HepG2 (cell line): ENCODE measurements around the gene MCF2L. TPM values are rescaled to one million over a fixed set of nuclear protein-coding genes. Genes with fewer than 3 reads are reported as not detected.

Experiments
- ATAC-seq: fragments of 200-7000 bp; cut with Tn5 transposase; 3 replicates; pipeline ENCODE4 v1.9.1; 2020; ENCODE audit warnings: mild to moderate bottlenecking, moderate library complexity
- BruUV-seq: library from RNA; stranded (reverse); fragments of 400-500 nt; replicated peaks from 2 replicates; lab custom pipeline; 2021; lab: Mats Ljungman, UMichigan
- CTCF ChIA-PET: fragments of 300-600 bp; formaldehyde crosslinking; extraction: SDS; loops from one replicate; lab custom pipeline; 2021; ENCODE audit warnings: low total read pairs, inconsistent platforms, low intra/inter-chr PET ratio; lab: Yijun Ruan, JAX
- POLR2A ChIA-PET: fragments of 350-600 bp; sonication (Branson Sonifier 250); formaldehyde crosslinking; loops from one replicate; lab custom pipeline; 2020; ENCODE audit warnings: antibody characterized with exemption, inconsistent platforms; lab: Yijun Ruan, JAX
- DNase-seq: peaks from one replicate; pipeline ENCODE4 v3.0.0-alpha.2; 2015; ENCODE audit warnings: low spot score
- FAIRE-seq: peaks from 3 replicates; lab custom pipeline; 2011; peaks lifted over from hg19 to GRCh38; lab: Jason Lieb, UNC
- H2AFZ ChIP-seq: one replicate; pipeline ENCODE4 v1.6.1; 2011; ENCODE audit warnings: low read length, inconsistent platforms
- H3K27ac ChIP-seq: fragments of 300-600 bp; 3 replicates; pipeline ENCODE4 v1.8.0; 2011; ENCODE audit warnings: mixed run types, mild to moderate bottlenecking, mixed read lengths, low read length, inconsistent platforms; ENCODE audit not compliant: insufficient read depth; ENCODE audit errors: extremely low read length
- H3K27me3 ChIP-seq, 2 experiments: fragments of 200-600 bp in 1 of 2; 2 replicates in 1 of 2; 3 replicates in 1 of 2; pipeline versions ENCODE4 v1.6.0 to v1.8.0; 2011; ENCODE audit warnings: low read length in 2 of 2, mild to moderate bottlenecking in 2 of 2, moderate library complexity in 2 of 2, inconsistent platforms in 1 of 2; ENCODE audit not compliant: insufficient read depth in 2 of 2, control insufficient read depth in 1 of 2
- H3K36me3 ChIP-seq, 2 experiments: fragments of 200-600 bp in 1 of 2; replicated peaks in 1 of 2; 2 replicates in 1 of 2; 3 replicates in 1 of 2; pipeline versions ENCODE4 v1.5.1 to v1.8.0; 2011; ENCODE audit warnings: low read length in 2 of 2, inconsistent platforms in 1 of 2; ENCODE audit not compliant: insufficient read depth in 2 of 2, control insufficient read depth in 1 of 2
- H3K4me1 ChIP-seq: 2 replicates; pipeline ENCODE4 v1.5.1; 2012; ENCODE audit warnings: low read length, inconsistent platforms; ENCODE audit not compliant: insufficient read depth
- H3K4me2 ChIP-seq: 2 replicates; pipeline ENCODE4 v1.6.0; 2011; ENCODE audit warnings: low read depth, low read length, inconsistent platforms
- H3K4me3 ChIP-seq, 3 experiments: fragments of 200-600 bp in 1 of 3; sonication (generic), shearing (Covaris generic) in 1 of 3; replicated peaks in 1 of 3; 2 replicates each; pipeline ENCODE4 v1.5.1; 2011 to 2016; ENCODE audit warnings: low read length in 3 of 3, inconsistent platforms in 2 of 3, low read depth in 2 of 3, mild to moderate bottlenecking in 2 of 3, control low read depth in 1 of 3, mixed read lengths in 1 of 3; ENCODE audit not compliant: insufficient read depth in 1 of 3
- H3K79me2 ChIP-seq: one replicate; pipeline ENCODE4 v1.6.1; 2011; ENCODE audit warnings: low read length, inconsistent platforms; ENCODE audit not compliant: insufficient read depth
- H3K9ac ChIP-seq: 2 replicates; pipeline ENCODE4 v1.6.0; 2011; ENCODE audit warnings: mild to moderate bottlenecking, low read depth, low read length, inconsistent platforms; ENCODE audit not compliant: insufficient read depth
- H3K9me3 ChIP-seq: 2 replicates; pipeline ENCODE4 v1.5.1; 2012; ENCODE audit warnings: mild to moderate bottlenecking, low read length
- H4K20me1 ChIP-seq: 2 replicates; pipeline ENCODE4 v1.6.0; 2011; ENCODE audit warnings: inconsistent platforms, mild to moderate bottlenecking, low read length, moderate library complexity; ENCODE audit not compliant: insufficient read depth
- WGBS: methylation state at CpG from one replicate; pipeline ENCODE4 v1.1.6; 2017; ENCODE audit warnings: low lambda C conversion rate; 5-methylcytosine and 5-hydroxymethylcytosine counted together
- in situ Hi-C: cut with HindIII; loops from 2 replicates; pipeline ENCODE4 v1.10.0; 2017; ENCODE audit warnings: low pct_unique_long_range_greater_than_20kb; ENCODE audit not compliant: extremely low pct_ligation_motif_present
- intact Hi-C: fragments of 100-400 bp; cut with micrococcal nuclease; formaldehyde crosslinking; loops from one replicate; pipeline ENCODE4 v1.10.0; 2022; ENCODE audit not compliant: unreplicated experiment
- polyA plus RNA-seq, 8 experiments: library from polyadenylated mRNA; depleted of rRNA in 3 of 8; stranded (reverse) in 7 of 8; unstranded in 1 of 8; fragments of >200 nt; fragmentation: Illumina TruSeq in 4 of 8; extraction: Trizol in 4 of 8; gene quantifications; 2 replicates each; pipeline versions ENCODE4 v1.2.1 to v1.2.3, GENCODE V29; 2011 to 2016; ENCODE audit warnings: low read depth in 4 of 8, missing spikeins in 1 of 8, mixed read lengths in 1 of 8; ENCODE audit not compliant: insufficient read depth in 1 of 8
- total RNA-seq, 5 experiments: library from RNA; depleted of rRNA; stranded (reverse); fragments of >200 nt; fragmentation: Illumina TruSeq; extraction: Trizol; gene quantifications; 2 replicates each; pipeline ENCODE4 v1.2.3, GENCODE V29; 2016; ENCODE audit warnings: low read depth in 1 of 5
- TF ChIP-seq, protein P1 (sequence below): fragments of 450-650 bp; IDR thresholded peaks from 2 replicates; pipeline ENCODE4 v1.6.1; 2017
- TF ChIP-seq, protein P2 (sequence below): sonication (generic); formaldehyde crosslinking; IDR thresholded peaks from 2 replicates; pipeline ENCODE4 v1.5.1; 2020; ENCODE audit warnings: mild to moderate bottlenecking, missing genetic modification reagents, moderate library complexity

MCF2L gene
- total and polyA plus RNA-seq, 2 of the 13 experiments (the other 11 are each of a cell fraction or from before 2014, with no cell fraction given) = 19.4 to 28.4 TPM

DNA sequence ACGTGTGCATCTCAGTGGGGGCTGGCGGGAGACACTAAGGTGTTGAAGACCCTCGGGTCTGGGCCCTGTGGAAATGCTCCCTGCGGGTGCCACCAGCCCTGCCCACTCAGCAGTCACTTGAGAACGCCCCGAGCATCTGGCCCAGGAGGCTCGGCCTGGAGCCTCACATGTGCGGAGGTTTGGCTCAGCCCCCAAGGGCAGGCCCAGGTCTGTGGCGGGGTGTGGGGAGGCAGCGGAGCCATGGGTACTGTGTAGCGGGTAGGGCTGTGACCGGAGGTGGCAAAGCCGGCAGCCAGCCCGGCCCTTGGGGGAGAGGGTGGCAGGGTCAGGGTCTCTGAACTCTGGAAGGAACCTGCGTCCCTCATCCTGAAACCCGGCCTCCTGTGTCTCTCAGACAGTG is 37.6 kb downstream of the MCF2L start:
- TF ChIP-seq, protein P1, sequence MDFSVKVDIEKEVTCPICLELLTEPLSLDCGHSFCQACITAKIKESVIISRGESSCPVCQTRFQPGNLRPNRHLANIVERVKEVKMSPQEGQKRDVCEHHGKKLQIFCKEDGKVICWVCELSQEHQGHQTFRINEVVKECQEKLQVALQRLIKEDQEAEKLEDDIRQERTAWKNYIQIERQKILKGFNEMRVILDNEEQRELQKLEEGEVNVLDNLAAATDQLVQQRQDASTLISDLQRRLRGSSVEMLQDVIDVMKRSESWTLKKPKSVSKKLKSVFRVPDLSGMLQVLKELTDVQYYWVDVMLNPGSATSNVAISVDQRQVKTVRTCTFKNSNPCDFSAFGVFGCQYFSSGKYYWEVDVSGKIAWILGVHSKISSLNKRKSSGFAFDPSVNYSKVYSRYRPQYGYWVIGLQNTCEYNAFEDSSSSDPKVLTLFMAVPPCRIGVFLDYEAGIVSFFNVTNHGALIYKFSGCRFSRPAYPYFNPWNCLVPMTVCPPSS = no peak
- TF ChIP-seq, protein P2, sequence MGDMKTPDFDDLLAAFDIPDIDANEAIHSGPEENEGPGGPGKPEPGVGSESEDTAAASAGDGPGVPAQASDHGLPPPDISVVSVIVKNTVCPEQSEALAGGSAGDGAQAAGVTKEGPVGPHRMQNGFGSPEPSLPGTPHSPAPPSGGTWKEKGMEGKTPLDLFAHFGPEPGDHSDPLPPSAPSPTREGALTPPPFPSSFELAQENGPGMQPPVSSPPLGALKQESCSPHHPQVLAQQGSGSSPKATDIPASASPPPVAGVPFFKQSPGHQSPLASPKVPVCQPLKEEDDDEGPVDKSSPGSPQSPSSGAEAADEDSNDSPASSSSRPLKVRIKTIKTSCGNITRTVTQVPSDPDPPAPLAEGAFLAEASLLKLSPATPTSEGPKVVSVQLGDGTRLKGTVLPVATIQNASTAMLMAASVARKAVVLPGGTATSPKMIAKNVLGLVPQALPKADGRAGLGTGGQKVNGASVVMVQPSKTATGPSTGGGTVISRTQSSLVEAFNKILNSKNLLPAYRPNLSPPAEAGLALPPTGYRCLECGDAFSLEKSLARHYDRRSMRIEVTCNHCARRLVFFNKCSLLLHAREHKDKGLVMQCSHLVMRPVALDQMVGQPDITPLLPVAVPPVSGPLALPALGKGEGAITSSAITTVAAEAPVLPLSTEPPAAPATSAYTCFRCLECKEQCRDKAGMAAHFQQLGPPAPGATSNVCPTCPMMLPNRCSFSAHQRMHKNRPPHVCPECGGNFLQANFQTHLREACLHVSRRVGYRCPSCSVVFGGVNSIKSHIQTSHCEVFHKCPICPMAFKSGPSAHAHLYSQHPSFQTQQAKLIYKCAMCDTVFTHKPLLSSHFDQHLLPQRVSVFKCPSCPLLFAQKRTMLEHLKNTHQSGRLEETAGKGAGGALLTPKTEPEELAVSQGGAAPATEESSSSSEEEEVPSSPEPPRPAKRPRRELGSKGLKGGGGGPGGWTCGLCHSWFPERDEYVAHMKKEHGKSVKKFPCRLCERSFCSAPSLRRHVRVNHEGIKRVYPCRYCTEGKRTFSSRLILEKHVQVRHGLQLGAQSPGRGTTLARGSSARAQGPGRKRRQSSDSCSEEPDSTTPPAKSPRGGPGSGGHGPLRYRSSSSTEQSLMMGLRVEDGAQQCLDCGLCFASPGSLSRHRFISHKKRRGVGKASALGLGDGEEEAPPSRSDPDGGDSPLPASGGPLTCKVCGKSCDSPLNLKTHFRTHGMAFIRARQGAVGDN (CRISPR knock-in tag) = peak; percentile 25; the same call in 1 of the 2 replicates
- Histone ChIP-seq H3K36me3 (peaks cover 0 to 6% of the 10 kb centered on the region in 2 experiments; a peak in 2 of 5 replicates), H3K27me3 (no peaks in the 10 kb centered on the region), H3K4me1 (peaks cover 67% of the 10 kb centered on the region), H4K20me1 (no peaks in the 10 kb centered on the region), H3K9ac (no peak overlapping the region), H3K9me3 (no peaks in the 10 kb centered on the region), H3K27ac (peak overlapping the region; percentile 44), H3K4me3 (no peak overlapping the region), H3K79me2 (peaks cover 15% of the 10 kb centered on the region), H3K4me2 (no peak overlapping the region), H2AFZ (no peak overlapping the region)
- in situ Hi-C loops (no loop called here), intact Hi-C loops (no loop called here)
- ChIA-PET POLR2A (no interaction called here), CTCF (no interaction called here)
- ATAC-seq = no peak
- 91% methylated on average over 5 of the region's 16 CpGs for WGBS
- FAIRE-seq = no peak
- BruUV-seq = no TSS peak
- DNase-seq = no peak
